Osteoblast (primary cell): ENCODE measurements around the gene SULT1A1. TPM values are rescaled to one million over a fixed set of nuclear protein-coding genes. Genes with fewer than 3 reads are reported as not detected.

Source experiments
- DNase-seq: peaks from one replicate; pipeline ENCODE4 v3.0.0; 2011; ENCODE audit warnings: low spot score, mixed read lengths; ENCODE audit not compliant: insufficient read length; ENCODE audit errors: missing footprints
- H2AFZ ChIP-seq: 2 replicates; pipeline ENCODE4 v1.6.0; 2011; ENCODE audit warnings: mild to moderate bottlenecking, low read length
- H3K27ac ChIP-seq: 2 replicates; pipeline ENCODE4 v1.5.1; 2011; ENCODE audit warnings: mild to moderate bottlenecking, low read depth, low read length, moderate library complexity
- H3K27me3 ChIP-seq: 2 replicates; pipeline ENCODE4 v1.6.0; 2012; ENCODE audit warnings: mild to moderate bottlenecking, control low read depth, inconsistent platforms, low read length, moderate library complexity; ENCODE audit not compliant: insufficient read depth
- H3K36me3 ChIP-seq: 2 replicates; pipeline ENCODE4 v1.5.1; 2011; ENCODE audit warnings: mild to moderate bottlenecking, low read length, control low read depth, moderate library complexity; ENCODE audit not compliant: insufficient read depth
- H3K4me1 ChIP-seq: 2 replicates; pipeline ENCODE4 v1.5.1; 2011; ENCODE audit warnings: mild to moderate bottlenecking, low read length, control low read depth, moderate library complexity; ENCODE audit not compliant: insufficient read depth
- H3K4me2 ChIP-seq: 2 replicates; pipeline ENCODE4 v1.6.0; 2011; ENCODE audit warnings: mild to moderate bottlenecking, low read length; ENCODE audit not compliant: insufficient read depth
- H3K4me3 ChIP-seq: fragments of 200-600 bp; sonication (generic); 3 replicates; pipeline ENCODE4 v1.5.1; 2012; ENCODE audit warnings: mild to moderate bottlenecking, low read length, inconsistent platforms; ENCODE audit not compliant: insufficient read depth
- H3K79me2 ChIP-seq: 2 replicates; pipeline ENCODE4 v1.6.0; 2012; ENCODE audit warnings: mild to moderate bottlenecking, low read length, control low read depth, inconsistent platforms; ENCODE audit not compliant: insufficient read depth
- H3K9me3 ChIP-seq: 2 replicates; pipeline ENCODE4 v1.5.1; 2011; ENCODE audit warnings: low read depth, low read length, control low read depth
- H4K20me1 ChIP-seq: 2 replicates; pipeline ENCODE4 v1.6.0; 2012; ENCODE audit warnings: mild to moderate bottlenecking, low read length, control low read depth; ENCODE audit not compliant: insufficient read depth
- total RNA-seq: library from RNA; depleted of rRNA; stranded (reverse); fragments of >200 nt; gene quantifications from 2 replicates; pipeline ENCODE4 v1.2.3, GENCODE V29; 2012
- TF ChIP-seq, protein P1 (sequence below): IDR thresholded peaks from 2 replicates; pipeline ENCODE4 v1.5.1; 2011; ENCODE audit warnings: mild to moderate bottlenecking, low read depth, low read length, moderate library complexity; ENCODE audit errors: extremely low read depth

The SULT1A1 gene
- total RNA-seq, 1 donor, result 2.9 TPM

DNA sequence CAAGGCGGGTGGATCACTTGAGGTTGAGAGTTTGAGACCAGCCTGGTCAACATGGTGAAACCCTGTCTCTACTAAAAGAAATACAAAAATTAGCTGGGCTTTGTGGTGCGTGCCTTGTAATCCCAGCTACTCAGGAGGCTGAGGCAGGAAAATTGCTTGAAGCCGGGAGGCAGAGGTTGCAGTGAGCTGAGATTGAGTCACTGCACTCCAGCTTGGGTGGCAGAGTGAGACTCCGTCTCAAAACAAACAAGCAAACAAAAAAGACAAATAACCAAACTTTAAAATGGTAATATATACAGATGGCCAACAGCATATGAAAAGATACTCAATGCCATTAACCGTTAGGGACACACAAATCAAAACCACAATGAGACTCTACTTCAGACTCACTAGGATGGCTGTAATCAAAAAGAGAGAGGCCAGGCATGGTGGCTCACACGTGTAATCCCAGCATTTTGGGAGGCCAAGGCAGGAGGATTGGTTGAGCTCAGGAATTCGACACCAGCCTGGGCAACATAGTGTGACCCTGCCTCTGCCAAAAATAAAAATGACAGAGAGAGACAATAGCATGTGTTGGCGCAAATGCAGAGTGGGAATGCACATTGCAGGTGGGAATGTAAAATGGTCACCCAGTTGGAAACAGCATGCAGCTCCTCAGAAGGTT lies 34.3 kb downstream of the SULT1A1 start:
- Histone ChIP-seq H3K9me3 (no peaks in the 10 kb centered on the region), H3K27me3 (no peaks in the 10 kb centered on the region), H3K4me1 (no peaks in the 10 kb centered on the region), H3K27ac (no peak overlapping the region), H3K4me2 (no peak overlapping the region), H3K79me2 (no peaks in the 10 kb centered on the region), H2AFZ (no peak overlapping the region), H3K36me3 (no peaks in the 10 kb centered on the region), H4K20me1 (no peaks in the 10 kb centered on the region), H3K4me3 (no peak overlapping the region)
- TF ChIP-seq, protein P1, sequence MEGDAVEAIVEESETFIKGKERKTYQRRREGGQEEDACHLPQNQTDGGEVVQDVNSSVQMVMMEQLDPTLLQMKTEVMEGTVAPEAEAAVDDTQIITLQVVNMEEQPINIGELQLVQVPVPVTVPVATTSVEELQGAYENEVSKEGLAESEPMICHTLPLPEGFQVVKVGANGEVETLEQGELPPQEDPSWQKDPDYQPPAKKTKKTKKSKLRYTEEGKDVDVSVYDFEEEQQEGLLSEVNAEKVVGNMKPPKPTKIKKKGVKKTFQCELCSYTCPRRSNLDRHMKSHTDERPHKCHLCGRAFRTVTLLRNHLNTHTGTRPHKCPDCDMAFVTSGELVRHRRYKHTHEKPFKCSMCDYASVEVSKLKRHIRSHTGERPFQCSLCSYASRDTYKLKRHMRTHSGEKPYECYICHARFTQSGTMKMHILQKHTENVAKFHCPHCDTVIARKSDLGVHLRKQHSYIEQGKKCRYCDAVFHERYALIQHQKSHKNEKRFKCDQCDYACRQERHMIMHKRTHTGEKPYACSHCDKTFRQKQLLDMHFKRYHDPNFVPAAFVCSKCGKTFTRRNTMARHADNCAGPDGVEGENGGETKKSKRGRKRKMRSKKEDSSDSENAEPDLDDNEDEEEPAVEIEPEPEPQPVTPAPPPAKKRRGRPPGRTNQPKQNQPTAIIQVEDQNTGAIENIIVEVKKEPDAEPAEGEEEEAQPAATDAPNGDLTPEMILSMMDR, result no peak
- no peak for DNase-seq

- Histone ChIP-seq H3K36me3 (no peaks in the 10 kb centered on the region), H2AFZ (no peak overlapping the region), H3K79me2 (no peaks in the 10 kb centered on the region), H3K4me2 (no peak overlapping the region), H3K27me3 (no peaks in the 10 kb centered on the region), H3K9me3 (no peaks in the 10 kb centered on the region), H3K4me3 (no peak overlapping the region), H3K4me1 (no peaks in the 10 kb centered on the region), H4K20me1 (no peaks in the 10 kb centered on the region), H3K27ac (no peak overlapping the region)
- TF ChIP-seq, protein P1, result no peak
- no peak for DNase-seq
Observed at GRCh38 chr16:28574925-28575324, 34.9 kb downstream of the SULT1A1 start.

DNA sequence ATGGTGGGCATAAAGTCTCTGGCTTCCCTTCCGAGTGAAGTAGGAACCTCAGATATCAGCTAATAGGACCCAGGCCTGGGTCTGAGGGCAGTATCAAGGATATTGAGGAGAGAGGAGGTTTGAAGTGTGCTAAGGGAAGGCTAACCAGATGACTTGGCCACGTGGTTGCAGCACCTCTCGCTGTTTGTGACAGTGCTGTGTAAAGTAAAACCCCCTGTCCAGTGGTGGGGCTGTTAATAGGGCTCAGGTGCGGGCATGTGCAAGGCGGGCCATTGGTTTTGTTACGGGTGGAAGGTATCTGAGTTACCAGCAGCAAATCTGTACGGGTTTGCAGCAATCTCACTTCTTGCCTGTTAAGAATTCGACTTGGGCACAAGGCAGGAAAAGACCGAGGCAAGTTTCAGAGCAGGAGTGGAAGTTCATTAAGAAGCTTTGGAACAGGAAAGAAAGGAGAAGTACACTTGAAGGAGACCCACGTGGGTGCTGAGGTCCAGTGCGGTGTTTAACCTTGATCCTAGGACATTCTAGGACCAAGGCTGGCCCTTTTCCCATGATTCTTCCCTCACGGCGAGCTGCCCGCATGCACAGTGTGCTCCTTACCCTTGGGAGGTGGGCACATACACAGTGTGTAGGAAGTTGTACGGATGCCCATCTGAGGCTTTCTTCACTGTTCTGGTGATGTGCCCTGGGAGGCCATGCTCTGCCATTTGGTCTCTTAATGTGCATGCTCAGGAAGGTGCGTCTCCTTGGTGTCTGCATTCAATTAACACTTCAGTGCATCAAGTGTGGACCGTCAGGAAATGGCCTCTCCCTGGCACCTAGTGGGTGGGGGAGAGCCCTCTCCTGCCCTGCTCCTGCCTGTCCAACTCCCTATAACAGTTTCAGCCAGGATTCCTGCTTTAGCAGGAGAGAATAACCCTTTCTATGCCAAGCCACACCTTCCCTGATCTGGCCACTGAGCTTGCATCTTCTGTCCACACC lies 35.8 kb downstream of the SULT1A1 start:
- TF ChIP-seq, protein P1, result no peak
- H3K27me3 ChIP-seq, result no peaks in the 10 kb centered on the region
- DNase-seq, result no peak
- H2AFZ ChIP-seq, result no peak overlapping the region
- H3K9me3 ChIP-seq, result no peaks in the 10 kb centered on the region
- no peaks in the 10 kb centered on the region for H3K36me3 ChIP-seq
- peaks cover 3% of the 10 kb centered on the region for H3K79me2 ChIP-seq
- peaks cover 2% of the 10 kb centered on the region for H3K4me1 ChIP-seq
- H3K4me2 ChIP-seq, result no peak overlapping the region
- no peak overlapping the region for H3K4me3 ChIP-seq
- no peaks in the 10 kb centered on the region for H4K20me1 ChIP-seq
- no peak overlapping the region for H3K27ac ChIP-seq
